GM21526 (cell line): ENCODE results near the gene WNT1.

Experiments
- ATAC-seq: cut with Tn5 transposase; IDR thresholded peaks from one replicate; pipeline ENCODE4 v1.9.1; 2021; ENCODE audit warnings: moderate library complexity; ENCODE audit not compliant: unreplicated experiment, low FRiP score

Gene WNT1

GRCh38 chr12:49026101-49026500, 48.0 kb downstream of the WNT1 start:
- no peak for ATAC-seq

GRCh38 chr12:49026678-49027480, 48.8 kb downstream of the WNT1 start:
- no peak for ATAC-seq

- ATAC-seq, result no peak
Measured at GRCh38 chr12:49027846-49028555, 49.9 kb downstream of the WNT1 start.

GRCh38 chr12:49028666-49029275, 50.6 kb downstream of the WNT1 start:
- no peak for ATAC-seq

GRCh38 chr12:49030119-49030518, 52.0 kb downstream of the WNT1 start:
- ATAC-seq, result no peak

GRCh38 chr12:49030714-49031572, 52.8 kb downstream of the WNT1 start:
- ATAC-seq, result no peak

GRCh38 chr12:49031573-49032161, 53.5 kb downstream of the WNT1 start:
- no peak for ATAC-seq
